IMR-90 (cell line): ENCODE data around the gene ZGRF1. TPM values are rescaled to one million over a fixed set of nuclear protein-coding genes. Genes with fewer than 3 reads are reported as not detected.

Source experiments
- ATAC-seq: fragments of 200-7000 bp; cut with Tn5 transposase; 2 replicates; pipeline ENCODE4 v1.9.1; 2020; ENCODE audit warnings: low read depth, mild to moderate bottlenecking, moderate library complexity
- BruUV-seq: library from RNA; stranded (reverse); fragments of 400-500 nt; replicated peaks from 2 replicates; lab custom pipeline; 2021; lab: Mats Ljungman, UMichigan
- CTCF ChIA-PET: fragments of 300-600 bp; formaldehyde crosslinking; extraction: SDS; loops from one replicate; lab custom pipeline; 2021; ENCODE audit warnings: antibody characterized with exemption; lab: Yijun Ruan, JAX
- POLR2A ChIA-PET: fragments of 300-600 bp; sonication (Branson Sonifier 250); formaldehyde crosslinking; loops from one replicate; lab custom pipeline; 2022; ENCODE audit warnings: antibody characterized with exemption; ENCODE audit not compliant: unreplicated experiment; lab: Charles Lee
- DNase-seq: peaks from one replicate; pipeline ENCODE4 v3.0.0; 2013
- H2AFZ ChIP-seq: replicated peaks from 2 replicates; pipeline ENCODE3; 2013; ENCODE audit warnings: low read length, mild to moderate bottlenecking; ENCODE audit not compliant: poor library complexity
- H2AK5ac ChIP-seq: 2 replicates; pipeline ENCODE4 v1.6.1; 2013; ENCODE audit warnings: low read depth, low read length, inconsistent platforms
- H2AK9ac ChIP-seq: replicated peaks from 2 replicates; pipeline ENCODE3; 2013; ENCODE audit warnings: mild to moderate bottlenecking, low read depth, low read length, moderate library complexity; ENCODE audit not compliant: poor library complexity
- H2BK120ac ChIP-seq: 2 replicates; pipeline ENCODE4 v1.6.1; 2013; ENCODE audit warnings: low read depth, low read length, inconsistent platforms
- H2BK15ac ChIP-seq: 3 replicates; pipeline ENCODE4 v1.6.1; 2013; ENCODE audit warnings: low read depth, low read length, inconsistent platforms
- H2BK20ac ChIP-seq: 2 replicates; pipeline ENCODE4 v1.6.1; 2013; ENCODE audit warnings: low read depth, mild to moderate bottlenecking, inconsistent platforms, low read length, moderate library complexity
- H2BK5ac ChIP-seq: 2 replicates; pipeline ENCODE4 v1.6.1; 2013; ENCODE audit warnings: mild to moderate bottlenecking, low read depth, low read length, inconsistent platforms; ENCODE audit not compliant: poor library complexity, severe bottlenecking
- H3K14ac ChIP-seq: replicated peaks from 2 replicates; pipeline ENCODE4 v1.6.1; 2013; ENCODE audit warnings: low read depth, low read length, inconsistent platforms
- H3K18ac ChIP-seq: 2 replicates; pipeline ENCODE4 v1.6.1; 2013; ENCODE audit warnings: low read depth, low read length, control low read depth
- H3K23ac ChIP-seq: 2 replicates; pipeline ENCODE4 v1.6.1; 2013; ENCODE audit warnings: low read depth, low read length, inconsistent platforms
- H3K27ac ChIP-seq: 2 replicates; pipeline ENCODE4 v1.5.1; 2013; ENCODE audit warnings: mild to moderate bottlenecking, control low read depth, low read length; ENCODE audit not compliant: insufficient read depth
- H3K27me3 ChIP-seq: 2 replicates; pipeline ENCODE4 v1.6.1; 2013; ENCODE audit warnings: low read length; ENCODE audit not compliant: control insufficient read depth, insufficient read depth
- H3K36me3 ChIP-seq: 2 replicates; pipeline ENCODE4 v1.6.1; 2013; ENCODE audit warnings: low read length, mixed read lengths; ENCODE audit not compliant: control insufficient read depth, insufficient read depth
- H3K4ac ChIP-seq: 2 replicates; pipeline ENCODE4 v1.6.1; 2013; ENCODE audit warnings: low read depth, low read length, inconsistent platforms
- H3K4me1 ChIP-seq: 2 replicates; pipeline ENCODE4 v1.6.1; 2013; ENCODE audit warnings: low read length, mixed read lengths; ENCODE audit not compliant: control insufficient read depth, insufficient read depth
- H3K4me2 ChIP-seq: 2 replicates; pipeline ENCODE4 v1.6.1; 2013; ENCODE audit warnings: low read depth, mild to moderate bottlenecking, control low read depth, low read length, moderate library complexity
- H3K4me3 ChIP-seq: 2 replicates; pipeline ENCODE4 v1.5.1; 2013; ENCODE audit warnings: low read depth, mild to moderate bottlenecking, control low read depth, low read length, moderate library complexity; ENCODE audit not compliant: insufficient read depth
- H3K56ac ChIP-seq: 2 replicates; pipeline ENCODE4 v1.6.1; 2013; ENCODE audit warnings: low read length, inconsistent platforms; ENCODE audit not compliant: insufficient read depth; ENCODE audit errors: extremely low read depth
- H3K79me1 ChIP-seq, 2 experiments: 2 replicates each; pipeline ENCODE4 v1.6.1; 2013; ENCODE audit warnings: low read length in 2 of 2, inconsistent platforms in 1 of 2, low read depth in 1 of 2
- H3K9ac ChIP-seq: 2 replicates; pipeline ENCODE4 v1.6.1; 2013; ENCODE audit warnings: low read depth, low read length, control low read depth
- H3K9me1 ChIP-seq: 2 replicates; pipeline ENCODE4 v1.6.1; 2013; ENCODE audit warnings: low read length, inconsistent platforms; ENCODE audit not compliant: insufficient read depth
- H3K9me3 ChIP-seq: 2 replicates; pipeline ENCODE4 v1.6.1; 2013; ENCODE audit warnings: low read length; ENCODE audit not compliant: control insufficient read depth, insufficient read depth
- H4K20me1 ChIP-seq: 2 replicates; pipeline ENCODE4 v1.6.1; 2013; ENCODE audit warnings: low read length, inconsistent platforms; ENCODE audit not compliant: insufficient read depth
- H4K5ac ChIP-seq: 2 replicates; pipeline ENCODE4 v1.6.1; 2013; ENCODE audit warnings: mild to moderate bottlenecking, low read depth, low read length, control low read depth
- H4K8ac ChIP-seq, 2 experiments: 2 replicates each; pipeline ENCODE4 v1.6.1; 2013; ENCODE audit warnings: low read depth in 2 of 2, low read length in 2 of 2, control low read depth in 1 of 2, inconsistent platforms in 1 of 2
- H4K91ac ChIP-seq: 2 replicates; pipeline ENCODE4 v1.6.1; 2013; ENCODE audit warnings: low read depth, low read length, inconsistent platforms; ENCODE audit not compliant: insufficient read depth
- BHLHE40 ChIP-seq: fragments of 150-350 bp; IDR thresholded peaks from 2 replicates; pipeline ENCODE4 v1.6.1; 2016; ENCODE audit warnings: mild to moderate bottlenecking, low read depth, low read length
- CEBPB ChIP-seq: IDR thresholded peaks from 2 replicates; pipeline ENCODE4 v1.6.1; 2012; ENCODE audit warnings: low read depth, low read length, improper control_type of control experiment
- CTCF ChIP-seq: conservative IDR thresholded peaks from 2 replicates; pipeline ENCODE4 v1.5.1; 2012; ENCODE audit warnings: mild to moderate bottlenecking, low read depth, low read length, improper control_type of control experiment
- ELK1 ChIP-seq: fragments of 150-350 bp; IDR thresholded peaks from 2 replicates; pipeline ENCODE4 v1.6.1; 2016; ENCODE audit warnings: low read depth, mild to moderate bottlenecking, low read length, moderate library complexity, borderline replicate concordance
- FOS ChIP-seq: fragments of 150-350 bp; IDR thresholded peaks from 2 replicates; pipeline ENCODE4 v1.6.1; 2016; ENCODE audit warnings: low read depth, low read length
- MAZ ChIP-seq: IDR thresholded peaks from 2 replicates; pipeline ENCODE4 v1.6.1; 2012; ENCODE audit warnings: low read depth, mild to moderate bottlenecking, low read length, improper control_type of control experiment, moderate library complexity, borderline replicate concordance
- MXI1 ChIP-seq: IDR thresholded peaks from 2 replicates; pipeline ENCODE4 v1.6.1; 2012; ENCODE audit warnings: low read depth, mild to moderate bottlenecking, low read length, moderate library complexity, borderline replicate concordance
- NFE2L2 ChIP-seq: fragments of 150-350 bp; IDR thresholded peaks from 2 replicates; pipeline ENCODE4 v1.6.1; 2016; ENCODE audit warnings: low read depth, mild to moderate bottlenecking, low read length
- RAD21 ChIP-seq: IDR thresholded peaks from 2 replicates; pipeline ENCODE4 v1.6.1; 2012; ENCODE audit warnings: low read length, improper control_type of control experiment
- RCOR1 ChIP-seq: IDR thresholded peaks from 2 replicates; pipeline ENCODE4 v1.6.1; 2012; ENCODE audit warnings: mild to moderate bottlenecking, low read length, improper control_type of control experiment; ENCODE audit not compliant: insufficient replicate concordance
- RFX5 ChIP-seq: IDR thresholded peaks from 2 replicates; pipeline ENCODE4 v1.8.0; 2012; ENCODE audit warnings: low read depth, mild to moderate bottlenecking, low read length, moderate library complexity
- SMC3 ChIP-seq: fragments of 150-350 bp; IDR thresholded peaks from 2 replicates; pipeline ENCODE4 v1.6.1; 2016; ENCODE audit warnings: low read depth, mild to moderate bottlenecking, antibody characterized with exemption, low read length, moderate library complexity
- WGBS, 2 experiments: methylation state at CpG; one replicate each; pipeline versions ENCODE4 v1.1.5 to v1.1.7; 2013; ENCODE audit warnings: missing lambda C conversion rate in 2 of 2; ENCODE audit not compliant: insufficient read length in 1 of 2; ENCODE audit errors: extremely low coverage in 2 of 2; 5-methylcytosine and 5-hydroxymethylcytosine counted together
- dilution Hi-C: fragments of 300-500 bp; cut with HindIII; formaldehyde crosslinking; loops from one replicate; pipeline ENCODE4 v1.14.3; 2018; ENCODE audit warnings: low sequenced_read_pairs; ENCODE audit not compliant: unreplicated experiment
- in situ Hi-C: fragments of 300-500 bp; cut with MboI; formaldehyde crosslinking; loops from 3 replicates; pipeline ENCODE4 v1.14.3; 2019; ENCODE audit warnings: low sequenced_read_pairs, inconsistent platforms, mixed read lengths
- intact Hi-C: fragments of 100-400 bp; cut with micrococcal nuclease; formaldehyde crosslinking; loops from 2 replicates; pipeline ENCODE4 v1.10.0; 2022
- polyA plus RNA-seq, 3 experiments: library from polyadenylated mRNA; depleted of rRNA; stranded (reverse); fragments of >200 nt; gene quantifications; 2 replicates each; pipeline ENCODE4 v1.2.3, GENCODE V29; 2012; ENCODE audit warnings: low replicate concordance in 1 of 3
- total RNA-seq: library from RNA; depleted of rRNA; stranded (reverse); fragments of >200 nt; gene quantifications from 2 replicates; pipeline ENCODE4 v1.2.3, GENCODE V29; 2012
- TF ChIP-seq, protein P1 (sequence below): fragments of 150-350 bp; IDR thresholded peaks from 2 replicates; pipeline ENCODE4 v1.6.1; 2017; ENCODE audit warnings: mild to moderate bottlenecking, antibody characterized with exemption, low read length, low read depth

The ZGRF1 gene
- total and polyA plus RNA-seq, 2 of the 4 experiments (the other 2 are of a cell fraction) = 2.8 to 5.6 TPM

GRCh38 chr4:112545346-112545745 lies 91.4 kb downstream of the ZGRF1 start:
- H3K9me3 ChIP-seq = no peaks in the 10 kb centered on the region
- ATAC-seq (no peak), DNase-seq (no peak)
- no peak overlapping the region for H2BK20ac ChIP-seq
- H3K14ac ChIP-seq = no peak overlapping the region
- H4K8ac ChIP-seq = no peak overlapping the region
- H2AFZ ChIP-seq = no peak overlapping the region
- H3K79me1 ChIP-seq = no peaks in the 10 kb centered on the region
- H4K91ac ChIP-seq = no peak overlapping the region
- no peak for TF ChIP-seq CTCF
- TF ChIP-seq FOS = no peak
- no peak for TF ChIP-seq RFX5
- TF ChIP-seq RCOR1 = no peak
- no peak for TF ChIP-seq ELK1
- no peak for TF ChIP-seq NFE2L2
- TF ChIP-seq MAZ = no peak
- TF ChIP-seq, protein P1, sequence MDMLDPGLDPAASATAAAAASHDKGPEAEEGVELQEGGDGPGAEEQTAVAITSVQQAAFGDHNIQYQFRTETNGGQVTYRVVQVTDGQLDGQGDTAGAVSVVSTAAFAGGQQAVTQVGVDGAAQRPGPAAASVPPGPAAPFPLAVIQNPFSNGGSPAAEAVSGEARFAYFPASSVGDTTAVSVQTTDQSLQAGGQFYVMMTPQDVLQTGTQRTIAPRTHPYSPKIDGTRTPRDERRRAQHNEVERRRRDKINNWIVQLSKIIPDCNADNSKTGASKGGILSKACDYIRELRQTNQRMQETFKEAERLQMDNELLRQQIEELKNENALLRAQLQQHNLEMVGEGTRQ = no peak
- no peak for TF ChIP-seq MXI1
- TF ChIP-seq BHLHE40 = no peak
- no peak for TF ChIP-seq RAD21
- no peak for TF ChIP-seq CEBPB
- TF ChIP-seq SMC3 = no peak
- dilution Hi-C loops (no loop called here), in situ Hi-C loops (no loop called here), intact Hi-C loops (no loop called here)
- H4K20me1 ChIP-seq = no peaks in the 10 kb centered on the region
- H2BK5ac ChIP-seq = no peak overlapping the region
- no peak overlapping the region for H3K9ac ChIP-seq
- no peak overlapping the region for H3K4me3 ChIP-seq
- H2BK120ac ChIP-seq = no peak overlapping the region
- no peak overlapping the region for H2AK5ac ChIP-seq
- no peaks in the 10 kb centered on the region for H3K27me3 ChIP-seq
- no peak overlapping the region for H2AK9ac ChIP-seq
- no peak overlapping the region for H3K4ac ChIP-seq
- no peak overlapping the region for H2BK15ac ChIP-seq
- H3K27ac ChIP-seq = no peak overlapping the region
- no CpG with 5 or more reads among the region's 3 CpGs for WGBS, 2 experiments
- H3K18ac ChIP-seq = no peak overlapping the region
- no peaks in the 10 kb centered on the region for H3K4me1 ChIP-seq
- POLR2A ChIA-PET = no interaction called here
- no peak overlapping the region for H3K23ac ChIP-seq
- CTCF ChIA-PET = no interaction called here
- no peaks in the 10 kb centered on the region for H3K36me3 ChIP-seq
- no TSS peak for BruUV-seq
- no peak overlapping the region for H3K4me2 ChIP-seq
- H3K56ac ChIP-seq = no peak overlapping the region
- H3K9me1 ChIP-seq = no peaks in the 10 kb centered on the region
- no peak overlapping the region for H4K5ac ChIP-seq
